Activated gamma-delta T cell (primary cell): ENCODE results near the gene SEPTIN7.

Experiments
- DNase-seq: peaks from one replicate; lab custom pipeline; 2025; lab: John Stamatoyannopoulos, UW

SEPTIN7 gene

GRCh38 chr7:35787925-35788324 is 12.9 kb upstream of the SEPTIN7 start:
- no peak for DNase-seq

GRCh38 chr7:35792472-35792871 is 8.4 kb upstream of the SEPTIN7 start:
- DNase-seq, result no peak

GRCh38 chr7:35792873-35793489 is 7.9 kb upstream of the SEPTIN7 start:
- no peak for DNase-seq

- no peak for DNase-seq
Measured at GRCh38 chr7:35797311-35797710, 3.5 kb upstream of the SEPTIN7 start.

GRCh38 chr7:35799846-35800717 is 775 bp upstream of the SEPTIN7 start:
- peak; percentile 56 for DNase-seq

- DNase-seq, result peak; percentile 81
Measured at GRCh38 chr7:35801392-35802101, 690 bp downstream of the SEPTIN7 start.

- no peak for DNase-seq
Measured at GRCh38 chr7:35802102-35802466, 1.2 kb downstream of the SEPTIN7 start.

GRCh38 chr7:35802649-35803048 is 1.8 kb downstream of the SEPTIN7 start:
- DNase-seq, result no peak

- DNase-seq, result no peak
Measured at GRCh38 chr7:35804231-35804970, 3.5 kb downstream of the SEPTIN7 start.

- DNase-seq, result no peak
Measured at GRCh38 chr7:35805876-35806275, 5.0 kb downstream of the SEPTIN7 start.

- no peak for DNase-seq
Measured at GRCh38 chr7:35816514-35816913, 15.7 kb downstream of the SEPTIN7 start.

GRCh38 chr7:35817181-35817580 is 16.3 kb downstream of the SEPTIN7 start:
- no peak for DNase-seq

- DNase-seq, result no peak
Measured at GRCh38 chr7:35817930-35818329, 17.1 kb downstream of the SEPTIN7 start.

- no peak for DNase-seq
Measured at GRCh38 chr7:35818513-35818912, 17.7 kb downstream of the SEPTIN7 start.

GRCh38 chr7:35819310-35819709 is 18.5 kb downstream of the SEPTIN7 start:
- DNase-seq, result no peak

- no peak for DNase-seq
Measured at GRCh38 chr7:35819954-35820703, 19.3 kb downstream of the SEPTIN7 start.

- DNase-seq, result no peak
Measured at GRCh38 chr7:35820858-35821257, 20.0 kb downstream of the SEPTIN7 start.

- DNase-seq, result no peak
Measured at GRCh38 chr7:35823440-35823839, 22.6 kb downstream of the SEPTIN7 start.

- no peak for DNase-seq
Measured at GRCh38 chr7:35825974-35826373, 25.1 kb downstream of the SEPTIN7 start.

- no peak for DNase-seq
Measured at GRCh38 chr7:35826751-35827150, 25.9 kb downstream of the SEPTIN7 start.

- DNase-seq, result no peak
Measured at GRCh38 chr7:35828817-35829216, 28.0 kb downstream of the SEPTIN7 start.
